HepG2 (cell line): ENCODE results near the gene PIGO. TPM values are rescaled to one million over a fixed set of nuclear protein-coding genes. Genes with fewer than 3 reads are reported as not detected.

Experiments used
- ATAC-seq: fragments of 200-7000 bp; cut with Tn5 transposase; 3 replicates; pipeline ENCODE4 v1.9.1; 2020; ENCODE audit warnings: mild to moderate bottlenecking, moderate library complexity
- BruUV-seq: library from RNA; stranded (reverse); fragments of 400-500 nt; replicated peaks from 2 replicates; lab custom pipeline; 2021; lab: Mats Ljungman, UMichigan
- CTCF ChIA-PET: fragments of 300-600 bp; formaldehyde crosslinking; extraction: SDS; loops from one replicate; lab custom pipeline; 2021; ENCODE audit warnings: low total read pairs, inconsistent platforms, low intra/inter-chr PET ratio; lab: Yijun Ruan, JAX
- POLR2A ChIA-PET: fragments of 350-600 bp; sonication (Branson Sonifier 250); formaldehyde crosslinking; loops from one replicate; lab custom pipeline; 2020; ENCODE audit warnings: antibody characterized with exemption, inconsistent platforms; lab: Yijun Ruan, JAX
- DNase-seq: peaks from one replicate; pipeline ENCODE4 v3.0.0-alpha.2; 2015; ENCODE audit warnings: low spot score
- FAIRE-seq: peaks from 3 replicates; lab custom pipeline; 2011; peaks lifted over from hg19 to GRCh38; lab: Jason Lieb, UNC
- H2AFZ ChIP-seq: one replicate; pipeline ENCODE4 v1.6.1; 2011; ENCODE audit warnings: low read length, inconsistent platforms
- H3K27ac ChIP-seq: fragments of 300-600 bp; 3 replicates; pipeline ENCODE4 v1.8.0; 2011; ENCODE audit warnings: mixed run types, mild to moderate bottlenecking, mixed read lengths, low read length, inconsistent platforms; ENCODE audit not compliant: insufficient read depth; ENCODE audit errors: extremely low read length
- H3K27me3 ChIP-seq, 2 experiments: fragments of 200-600 bp in 1 of 2; 2 replicates in 1 of 2; 3 replicates in 1 of 2; pipeline versions ENCODE4 v1.6.0 to v1.8.0; 2011; ENCODE audit warnings: low read length in 2 of 2, mild to moderate bottlenecking in 2 of 2, moderate library complexity in 2 of 2, inconsistent platforms in 1 of 2; ENCODE audit not compliant: insufficient read depth in 2 of 2, control insufficient read depth in 1 of 2
- H3K36me3 ChIP-seq, 2 experiments: fragments of 200-600 bp in 1 of 2; replicated peaks in 1 of 2; 2 replicates in 1 of 2; 3 replicates in 1 of 2; pipeline versions ENCODE4 v1.5.1 to v1.8.0; 2011; ENCODE audit warnings: low read length in 2 of 2, inconsistent platforms in 1 of 2; ENCODE audit not compliant: insufficient read depth in 2 of 2, control insufficient read depth in 1 of 2
- H3K4me1 ChIP-seq: 2 replicates; pipeline ENCODE4 v1.5.1; 2012; ENCODE audit warnings: low read length, inconsistent platforms; ENCODE audit not compliant: insufficient read depth
- H3K4me2 ChIP-seq: 2 replicates; pipeline ENCODE4 v1.6.0; 2011; ENCODE audit warnings: low read depth, low read length, inconsistent platforms
- H3K4me3 ChIP-seq, 3 experiments: fragments of 200-600 bp in 1 of 3; sonication (generic), shearing (Covaris generic) in 1 of 3; replicated peaks in 1 of 3; 2 replicates each; pipeline ENCODE4 v1.5.1; 2011 to 2016; ENCODE audit warnings: low read length in 3 of 3, inconsistent platforms in 2 of 3, low read depth in 2 of 3, mild to moderate bottlenecking in 2 of 3, control low read depth in 1 of 3, mixed read lengths in 1 of 3; ENCODE audit not compliant: insufficient read depth in 1 of 3
- H3K79me2 ChIP-seq: one replicate; pipeline ENCODE4 v1.6.1; 2011; ENCODE audit warnings: low read length, inconsistent platforms; ENCODE audit not compliant: insufficient read depth
- H3K9ac ChIP-seq: 2 replicates; pipeline ENCODE4 v1.6.0; 2011; ENCODE audit warnings: mild to moderate bottlenecking, low read depth, low read length, inconsistent platforms; ENCODE audit not compliant: insufficient read depth
- H3K9me3 ChIP-seq: 2 replicates; pipeline ENCODE4 v1.5.1; 2012; ENCODE audit warnings: mild to moderate bottlenecking, low read length
- H4K20me1 ChIP-seq: 2 replicates; pipeline ENCODE4 v1.6.0; 2011; ENCODE audit warnings: inconsistent platforms, mild to moderate bottlenecking, low read length, moderate library complexity; ENCODE audit not compliant: insufficient read depth
- CHCHD3 ChIP-seq: sonication (generic); formaldehyde crosslinking; IDR thresholded peaks from 2 replicates; pipeline ENCODE4 v1.8.0; 2022; ENCODE audit warnings: mild to moderate bottlenecking, missing genetic modification reagents, moderate library complexity
- FOXK2 ChIP-seq: fragments of 450-650 bp; IDR thresholded peaks from 2 replicates; pipeline ENCODE4 v1.6.1; 2016
- FUBP1 ChIP-seq: sonication (generic); formaldehyde crosslinking; IDR thresholded peaks from 2 replicates; pipeline ENCODE4 v1.5.1; 2020; ENCODE audit warnings: missing genetic modification reagents, mild to moderate bottlenecking, borderline replicate concordance
- KAT7 ChIP-seq: IDR thresholded peaks from 2 replicates; pipeline ENCODE4 v1.6.1; 2018; ENCODE audit warnings: borderline replicate concordance, missing compliant biosample characterization
- MXD3 ChIP-seq: IDR thresholded peaks from 2 replicates; pipeline ENCODE4 v1.6.1; 2016; ENCODE audit warnings: mild to moderate bottlenecking, missing biosample characterization, missing genetic modification reagents
- NCOA2 ChIP-seq: sonication (generic); formaldehyde crosslinking; IDR thresholded peaks from 2 replicates; pipeline ENCODE4 v1.8.0; 2022; ENCODE audit warnings: inconsistent platforms
- NKX3-1 ChIP-seq: sonication (generic); formaldehyde crosslinking; IDR thresholded peaks from 2 replicates; pipeline ENCODE4 v1.5.0; 2020; ENCODE audit warnings: missing genetic modification reagents
- PAX8 ChIP-seq: sonication (generic); formaldehyde crosslinking; IDR thresholded peaks from 2 replicates; pipeline ENCODE4 v1.8.0; 2022; ENCODE audit warnings: mild to moderate bottlenecking, missing genetic modification reagents, borderline replicate concordance
- TARDBP ChIP-seq: sonication (generic); formaldehyde crosslinking; IDR thresholded peaks from 2 replicates; pipeline ENCODE4 v1.8.0; 2022; ENCODE audit warnings: mild to moderate bottlenecking, missing genetic modification reagents
- ZFX ChIP-seq: sonication (generic); formaldehyde crosslinking; IDR thresholded peaks from 2 replicates; pipeline ENCODE4 v1.4.0; 2020; ENCODE audit warnings: mild to moderate bottlenecking, low read depth, missing genetic modification reagents, moderate library complexity
- ZNF335 ChIP-seq: sonication (generic); formaldehyde crosslinking; IDR thresholded peaks from 2 replicates; pipeline ENCODE4 v1.4.0; 2020; ENCODE audit warnings: missing genetic modification reagents
- WGBS: methylation state at CpG from one replicate; pipeline ENCODE4 v1.1.6; 2017; ENCODE audit warnings: low lambda C conversion rate; 5-methylcytosine and 5-hydroxymethylcytosine counted together
- in situ Hi-C: cut with HindIII; loops from 2 replicates; pipeline ENCODE4 v1.10.0; 2017; ENCODE audit warnings: low pct_unique_long_range_greater_than_20kb; ENCODE audit not compliant: extremely low pct_ligation_motif_present
- intact Hi-C: fragments of 100-400 bp; cut with micrococcal nuclease; formaldehyde crosslinking; loops from one replicate; pipeline ENCODE4 v1.10.0; 2022; ENCODE audit not compliant: unreplicated experiment
- polyA plus RNA-seq, 8 experiments: library from polyadenylated mRNA; depleted of rRNA in 3 of 8; stranded (reverse) in 7 of 8; unstranded in 1 of 8; fragments of >200 nt; fragmentation: Illumina TruSeq in 4 of 8; extraction: Trizol in 4 of 8; gene quantifications; 2 replicates each; pipeline versions ENCODE4 v1.2.1 to v1.2.3, GENCODE V29; 2011 to 2016; ENCODE audit warnings: low read depth in 4 of 8, missing spikeins in 1 of 8, mixed read lengths in 1 of 8; ENCODE audit not compliant: insufficient read depth in 1 of 8
- total RNA-seq, 5 experiments: library from RNA; depleted of rRNA; stranded (reverse); fragments of >200 nt; fragmentation: Illumina TruSeq; extraction: Trizol; gene quantifications; 2 replicates each; pipeline ENCODE4 v1.2.3, GENCODE V29; 2016; ENCODE audit warnings: low read depth in 1 of 5
- TF ChIP-seq, protein P1 (sequence below): sonication (generic); formaldehyde crosslinking; IDR thresholded peaks from 2 replicates; pipeline ENCODE4 v1.5.0; 2020; ENCODE audit warnings: mild to moderate bottlenecking, missing genetic modification reagents, borderline replicate concordance
- TF ChIP-seq, protein P2 (sequence below): sonication (generic); formaldehyde crosslinking; IDR thresholded peaks from 2 replicates; pipeline ENCODE4 v1.8.1; 2023; ENCODE audit warnings: mild to moderate bottlenecking, missing genetic modification reagents

The PIGO gene
- total and polyA plus RNA-seq, 2 of the 13 experiments (the other 11 are each of a cell fraction or from before 2014, with no cell fraction given): 20.5 to 26.2 TPM

DNA sequence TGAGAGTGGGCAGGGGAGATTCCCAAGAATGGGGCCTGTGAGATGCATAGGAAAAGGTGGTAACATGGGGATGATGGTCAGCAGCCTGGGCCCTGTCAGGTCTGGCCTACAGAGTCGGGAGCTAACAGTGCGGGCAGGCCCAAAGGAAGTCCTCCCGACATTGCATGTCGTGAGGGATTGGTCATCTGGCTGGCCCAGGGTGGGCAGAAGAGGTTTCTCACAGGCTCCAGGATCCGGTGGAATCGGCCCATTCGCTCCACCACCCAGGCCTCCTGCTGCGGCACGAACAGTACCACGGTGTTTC is 6.0 kb upstream of the PIGO start:
- intact Hi-C loops (no loop called here), in situ Hi-C loops (no loop called here)
- peak overlapping the region; percentile 95 for H3K4me2 ChIP-seq
- H3K9me3 ChIP-seq: no peaks in the 10 kb centered on the region
- TSS peak; percentile 82 for BruUV-seq
- peaks cover 7 to 23% of the 10 kb centered on the region in 2 experiments; a peak in 4 of 5 replicates for H3K36me3 ChIP-seq
- no peak for DNase-seq
- peak overlapping the region; percentile 93 for H3K9ac ChIP-seq
- peaks cover 16% of the 10 kb centered on the region for H3K79me2 ChIP-seq
- peak overlapping the region; percentile 63 to 84 (median 69) for H3K4me3 ChIP-seq
- peak overlapping the region; percentile 50 for H2AFZ ChIP-seq
- FAIRE-seq: no peak
- WGBS: 5% methylated on average over 3 of the region's 10 CpGs
- no peaks in the 10 kb centered on the region for H4K20me1 ChIP-seq
- peak; percentile 60 for ATAC-seq
- H3K27me3 ChIP-seq: no peaks in the 10 kb centered on the region; a peak in 1 of 5 replicates
- peaks cover 19% of the 10 kb centered on the region for H3K4me1 ChIP-seq
- ChIA-PET POLR2A (interaction anchor here (1.1 to 2.2 kb wide), 6 partner anchors 8 to 59 kb away, joined by 4 to 34 read pairs (median 12); partner anchors contain the start of genes ATOSB, FANCG, UNC13B and VCP), CTCF (no interaction called here)
- peak overlapping the region; percentile 74 for H3K27ac ChIP-seq
- TF ChIP-seq KAT7 (CRISPR knock-in tag) (no peak), ZFX (CRISPR knock-in tag) (peak; percentile 80; the same call in 1 of the 2 replicates), TARDBP (CRISPR knock-in tag) (no peak), FOXK2 (no peak), CHCHD3 (0 out of 2 replicates have a peak, but pooled peaks have one; percentile 19), NCOA2 (no peak), PAX8 (CRISPR knock-in tag) (no peak), NKX3-1 (0 out of 2 replicates have a peak, but pooled peaks have one; percentile 11), MXD3 (CRISPR knock-in tag) (no peak), FUBP1 (CRISPR knock-in tag) (no peak), ZNF335 (CRISPR knock-in tag) (no peak)
- TF ChIP-seq, protein P1, sequence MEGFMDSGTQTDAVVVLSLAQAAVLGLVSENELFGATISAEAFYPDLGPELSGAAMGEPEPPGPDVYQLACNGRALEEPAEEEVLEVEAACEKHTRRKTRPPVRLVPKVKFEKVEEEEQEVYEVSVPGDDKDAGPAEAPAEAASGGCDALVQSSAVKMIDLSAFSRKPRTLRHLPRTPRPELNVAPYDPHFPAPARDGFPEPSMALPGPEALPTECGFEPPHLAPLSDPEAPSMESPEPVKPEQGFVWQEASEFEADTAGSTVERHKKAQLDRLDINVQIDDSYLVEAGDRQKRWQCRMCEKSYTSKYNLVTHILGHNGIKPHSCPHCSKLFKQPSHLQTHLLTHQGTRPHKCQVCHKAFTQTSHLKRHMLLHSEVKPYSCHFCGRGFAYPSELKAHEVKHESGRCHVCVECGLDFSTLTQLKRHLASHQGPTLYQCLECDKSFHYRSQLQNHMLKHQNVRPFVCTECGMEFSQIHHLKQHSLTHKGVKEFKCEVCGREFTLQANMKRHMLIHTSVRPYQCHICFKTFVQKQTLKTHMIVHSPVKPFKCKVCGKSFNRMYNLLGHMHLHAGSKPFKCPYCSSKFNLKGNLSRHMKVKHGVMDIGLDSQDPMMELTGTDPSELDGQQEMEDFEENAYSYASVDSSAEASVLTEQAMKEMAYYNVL (CRISPR knock-in tag): 0 out of 2 replicates have a peak, but pooled peaks have one; percentile 29
- TF ChIP-seq, protein P2, sequence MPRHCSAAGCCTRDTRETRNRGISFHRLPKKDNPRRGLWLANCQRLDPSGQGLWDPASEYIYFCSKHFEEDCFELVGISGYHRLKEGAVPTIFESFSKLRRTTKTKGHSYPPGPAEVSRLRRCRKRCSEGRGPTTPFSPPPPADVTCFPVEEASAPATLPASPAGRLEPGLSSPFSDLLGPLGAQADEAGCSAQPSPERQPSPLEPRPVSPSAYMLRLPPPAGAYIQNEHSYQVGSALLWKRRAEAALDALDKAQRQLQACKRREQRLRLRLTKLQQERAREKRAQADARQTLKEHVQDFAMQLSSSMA (CRISPR knock-in tag): 0 out of 2 replicates have a peak, but pooled peaks have one; percentile 18
